Tongue (tissue), 3 donors: ENCODE results near the gene OR51B6. TPM values are rescaled to one million over a fixed set of nuclear protein-coding genes. Genes with fewer than 3 reads are reported as not detected.
A peak's percentile ranks its signal among the peaks of the same experiment; 100 is the strongest.
"Not testable (repeated sequence)": the region's sequence is repeated elsewhere in the genome, so short reads cannot be mapped to it uniquely, and the experiment has no call there.

Experiments used
- DNase-seq: peaks from one replicate; pipeline ENCODE4 v3.0.0-alpha.2; 2015
- small RNA-seq: library from RNA; depleted of rRNA; stranded (forward); fragments of <200 nt; gene quantifications from one replicate; pipeline ENCODE3, GENCODE V24; 2014; ENCODE audit warnings: low replicate concordance
- total RNA-seq: library from RNA; depleted of rRNA; stranded (reverse); fragments of >200 nt; gene quantifications from one replicate; pipeline ENCODE4 v1.2.3, GENCODE V29; 2014

OR51B6 gene
- total RNA-seq, 1 donor from 2014 or later: not detected

DNA sequence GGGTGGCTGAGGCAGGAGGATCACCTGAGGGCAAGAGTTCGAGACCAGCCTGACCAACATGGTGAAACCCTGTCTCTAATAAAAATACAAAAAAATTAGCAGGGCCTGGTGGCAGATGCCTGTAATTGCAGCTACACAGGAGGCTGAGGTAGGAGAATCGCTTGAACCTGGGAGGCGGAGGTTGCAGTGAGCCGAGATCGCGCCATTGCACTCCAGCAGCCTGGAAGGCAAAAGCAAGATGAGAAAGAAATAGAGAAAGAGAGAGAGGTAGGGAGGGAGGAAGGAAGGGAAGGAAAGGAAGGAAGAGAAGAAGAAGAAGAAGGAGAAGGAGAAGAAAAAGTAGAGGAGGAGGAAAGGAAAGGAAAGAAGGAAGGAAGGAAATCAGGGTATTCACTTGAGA lies 15.1 kb downstream of the OR51B6 start:
- not testable (repeated sequence) for DNase-seq

DNA sequence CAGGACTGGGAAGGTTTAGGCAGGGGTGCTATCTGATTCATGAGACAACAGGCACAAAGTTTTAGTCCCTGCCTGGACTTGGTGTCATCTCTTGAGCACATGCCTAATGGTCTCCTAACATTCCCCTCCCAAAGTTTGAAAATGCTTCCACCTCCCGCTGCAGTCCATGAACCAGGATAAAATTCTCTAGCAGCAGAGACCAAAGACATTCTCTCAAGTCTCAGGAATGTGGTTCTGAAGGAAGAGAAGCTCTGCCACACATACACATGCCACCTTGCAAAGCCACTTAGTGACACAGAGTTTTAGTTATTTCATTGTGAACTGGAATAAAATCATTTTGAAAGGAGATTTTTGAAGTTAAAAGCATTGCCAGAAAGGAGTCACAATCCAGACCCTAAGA lies 15.5 kb downstream of the OR51B6 start:
- no peak for DNase-seq

DNA sequence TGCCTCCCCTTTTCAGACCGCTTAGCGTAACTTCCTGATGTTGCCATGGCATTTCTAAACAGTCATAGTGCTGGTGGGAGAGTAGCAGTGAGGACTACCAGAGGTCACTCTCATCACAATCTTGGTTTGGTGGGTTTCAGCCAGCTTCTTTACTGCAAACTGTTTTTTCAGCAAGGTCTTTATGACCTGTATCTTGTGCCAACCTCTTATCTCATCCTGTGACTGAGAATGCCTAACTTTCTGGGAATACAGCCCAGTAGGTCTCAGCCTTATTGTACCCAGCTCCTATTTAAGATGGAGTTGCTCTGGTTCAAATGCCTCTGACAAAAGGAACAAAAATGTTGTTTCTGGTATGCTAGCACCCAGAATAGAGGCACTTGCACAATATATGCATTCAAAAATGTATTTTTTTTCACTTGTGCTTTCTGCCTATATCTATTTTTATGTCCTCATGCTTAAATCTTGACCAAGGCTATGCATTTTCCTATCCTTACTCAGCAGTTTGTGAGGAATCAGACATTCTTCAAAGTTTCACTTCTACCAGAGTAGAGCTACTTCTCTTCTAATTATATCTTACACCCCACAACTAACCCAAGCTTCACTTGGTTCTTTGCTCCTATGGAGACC lies 16.3 kb downstream of the OR51B6 start:
- no peak for DNase-seq

DNA sequence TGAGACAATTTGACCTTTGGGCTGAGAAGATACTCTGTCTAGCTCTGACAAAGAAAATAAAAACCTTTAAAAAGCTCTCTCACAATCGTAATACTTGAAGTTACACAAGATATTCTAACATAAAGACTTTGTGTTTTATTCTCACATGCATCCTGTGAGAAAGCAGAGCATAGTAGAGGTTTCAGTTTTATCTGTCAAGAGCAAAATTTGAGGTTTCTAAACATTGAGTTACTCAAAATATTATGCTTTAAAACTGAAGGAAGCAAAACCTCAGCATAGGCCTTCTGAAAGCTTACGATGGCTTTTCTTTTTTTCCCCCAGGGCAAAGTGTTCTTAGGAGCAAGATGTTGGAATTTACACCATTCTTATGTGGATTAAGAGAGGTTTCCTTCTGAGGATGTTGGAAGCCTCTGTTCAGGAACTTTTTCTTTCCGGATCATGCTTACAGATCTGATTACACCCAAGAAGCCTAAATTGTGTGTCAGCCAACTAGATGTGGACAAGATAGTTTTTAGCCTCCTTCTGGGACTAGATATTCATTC lies 17.3 kb downstream of the OR51B6 start:
- DNase-seq: no peak

DNA sequence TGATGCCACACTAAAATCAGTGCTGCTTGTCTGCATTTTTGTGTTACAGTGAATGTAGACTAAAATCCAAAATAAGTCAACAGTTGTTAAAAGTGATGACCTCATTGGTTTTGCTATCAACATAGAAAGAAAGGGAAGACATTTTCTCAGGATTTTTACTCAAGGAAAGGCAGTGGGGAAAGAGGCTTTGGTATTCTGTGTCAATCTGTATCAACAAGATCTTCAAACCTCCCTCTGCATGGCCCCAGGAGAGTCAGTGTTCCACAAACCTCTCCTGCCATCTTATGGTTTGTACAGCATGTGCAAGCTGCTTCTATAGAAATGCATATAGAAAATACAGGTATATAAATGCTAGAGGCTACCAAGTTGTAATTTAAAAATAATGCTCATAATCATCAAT lies 18.5 kb downstream of the OR51B6 start:
- peak; percentile 3 for DNase-seq

DNA sequence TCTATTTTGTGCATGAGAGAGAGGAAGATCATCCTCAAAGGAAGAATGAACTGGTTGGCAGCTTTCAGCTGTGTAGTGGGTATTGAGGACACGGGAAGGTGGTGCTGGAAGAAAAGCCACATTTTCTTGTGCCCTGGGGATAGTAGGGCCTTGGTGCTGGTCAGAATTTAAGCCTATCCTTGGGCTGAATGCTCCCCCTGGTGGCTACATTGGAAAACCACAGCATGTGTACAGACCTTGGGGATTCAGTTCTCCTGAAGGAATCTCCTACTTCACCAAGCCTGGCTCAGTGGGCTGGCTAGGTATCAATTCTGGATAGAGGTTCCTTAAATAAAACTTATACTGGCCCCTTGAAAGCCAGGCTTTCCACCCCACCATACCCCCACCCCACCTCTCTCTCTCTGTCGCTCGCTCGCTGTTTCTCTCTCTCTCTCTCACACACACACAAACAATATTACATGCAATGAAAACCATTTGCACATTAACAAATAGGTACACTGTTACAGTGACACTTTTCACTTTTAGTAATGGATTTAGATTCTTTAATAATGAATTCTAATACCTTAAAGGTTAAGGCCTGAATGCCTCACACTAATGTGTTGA lies 29.5 kb downstream of the OR51B6 start:
- DNase-seq: peak; percentile 45

DNA sequence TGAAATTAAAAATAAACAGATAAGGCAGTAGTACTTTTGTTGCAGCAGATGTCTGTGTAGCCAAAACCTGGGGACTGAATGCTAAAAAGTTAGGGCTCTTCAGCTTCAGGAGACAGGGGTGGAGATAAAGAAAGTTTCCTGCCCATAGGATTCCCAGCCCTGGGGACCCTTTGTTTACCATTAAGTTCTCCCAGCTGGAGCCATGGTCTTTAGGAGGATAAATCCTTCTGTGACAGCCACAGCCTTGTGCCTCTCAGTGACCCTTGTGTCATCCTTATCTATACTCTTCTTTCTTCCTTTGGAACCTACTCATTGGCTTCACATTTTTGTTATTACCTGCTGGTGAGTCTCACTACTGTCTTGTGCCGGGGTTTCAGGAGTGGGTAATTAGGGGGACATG lies 32.3 kb downstream of the OR51B6 start, which contains the start of gene OR51M1:
TSS of gene OR51M1 (plus strand) at position 237 of the 400 bp plus-strand sequence. CDS start 5,587 bp downstream, outside the sequence.
- no peak for DNase-seq

DNA sequence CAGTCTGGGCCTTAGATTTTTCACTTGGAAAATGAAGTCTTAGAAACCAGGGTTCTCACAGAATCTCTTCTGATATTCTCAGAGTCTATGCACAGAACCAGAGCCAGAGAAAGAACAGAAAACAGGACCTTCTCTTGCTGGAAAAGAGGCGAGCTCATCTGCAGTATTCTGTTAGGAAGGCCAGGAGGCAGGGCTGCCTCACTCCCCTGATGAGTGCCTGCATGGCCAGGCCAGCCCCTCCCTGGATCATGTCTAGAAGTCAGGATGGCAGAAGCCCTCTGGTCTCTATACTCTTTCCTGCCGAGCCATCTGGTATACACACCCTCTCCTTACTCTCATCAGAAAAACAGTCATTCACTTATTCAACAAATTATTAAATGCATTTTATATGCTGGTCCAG lies 33.0 kb downstream of the OR51B6 start:
- DNase-seq: no peak

DNA sequence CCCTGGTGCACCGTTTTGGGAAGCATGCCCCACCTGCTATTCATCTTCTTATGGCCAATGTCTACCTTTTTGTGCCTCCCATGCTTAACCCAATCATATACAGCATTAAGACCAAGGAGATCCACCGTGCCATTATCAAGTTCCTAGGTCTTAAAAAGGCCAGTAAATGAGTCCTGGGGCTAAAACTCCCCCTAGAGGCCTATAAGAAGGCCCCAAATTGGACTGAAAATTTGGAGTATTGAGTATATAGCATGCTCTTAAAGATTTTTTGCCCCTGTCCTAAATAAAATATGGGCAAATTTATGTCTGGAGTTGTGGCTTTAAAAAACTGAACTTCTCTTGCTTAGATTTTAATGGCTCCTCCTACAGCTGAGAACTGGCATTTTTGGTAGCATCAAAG lies 38.9 kb downstream of the OR51B6 start:
- no peak for DNase-seq

DNA sequence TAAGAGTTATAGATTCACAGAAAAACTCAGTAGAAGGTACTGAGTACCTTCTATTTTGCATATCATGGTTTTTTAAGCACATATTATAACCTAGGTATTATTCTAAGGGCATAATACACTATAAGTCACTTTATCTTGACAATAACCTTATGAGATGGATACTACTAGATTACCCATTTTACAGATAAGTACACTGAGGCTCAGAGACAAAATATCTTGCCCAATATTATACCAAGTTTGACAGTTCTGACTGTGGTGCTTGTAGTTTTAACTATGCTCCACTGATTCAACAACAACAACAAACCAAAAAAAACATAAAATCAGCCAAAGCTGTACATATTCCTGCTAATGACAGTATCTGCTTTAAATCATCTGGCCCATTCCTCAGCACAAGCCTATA lies 42.8 kb downstream of the OR51B6 start:
- no peak for DNase-seq

DNA sequence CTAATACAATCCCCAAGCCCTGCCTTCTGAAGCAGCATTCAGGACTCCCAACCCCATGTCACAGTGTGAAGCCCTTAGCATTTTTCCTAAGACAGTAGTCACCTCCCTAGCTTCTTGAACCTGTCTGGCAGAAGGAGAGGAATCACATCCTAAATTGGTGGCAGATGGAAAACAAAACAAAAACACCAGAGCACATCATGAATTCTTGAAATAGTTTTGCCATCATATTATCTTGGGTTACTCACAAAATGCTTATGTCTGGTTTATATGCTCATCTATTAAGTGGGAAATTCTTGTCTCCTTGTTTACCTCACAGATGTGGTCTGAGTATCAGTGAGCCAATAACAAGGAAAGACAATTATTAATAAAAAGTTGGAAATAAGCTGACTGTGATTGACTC lies 47.6 kb downstream of the OR51B6 start:
- DNase-seq: no peak

Small RNA genes within 50 kb of the gene (small RNA-seq; reads per million reads assigned to genes)
- gene AC104389.3: not detected

Other genes with a start within 250 kb of the OR51B6 start
- not detected for gene OR52A5, start 213.2 kb upstream of the OR51B6 start, total RNA-seq
- not detected for gene OR52A1, start 196.8 kb upstream of the OR51B6 start, total RNA-seq
- not detected for gene OR51V1, start 150.8 kb upstream of the OR51B6 start, total RNA-seq
- gene HBB, start 124.4 kb upstream of the OR51B6 start, total RNA-seq: 162 TPM
- gene HBD, start 117.0 kb upstream of the OR51B6 start, total RNA-seq: not detected
- 7.5 TPM for gene HBG1, start 101.7 kb upstream of the OR51B6 start, total RNA-seq
- 982 TPM for gene HBG2, start 96.7 kb upstream of the OR51B6 start, total RNA-seq
- 3.3 TPM for gene HBE1, start 81.6 kb upstream of the OR51B6 start, total RNA-seq
- not detected for gene OR51B4, start 49.6 kb upstream of the OR51B6 start, total RNA-seq
- 1.0 TPM for gene OR51B2, start 27.2 kb upstream of the OR51B6 start, total RNA-seq
- gene OR51B5, start 8.0 kb upstream of the OR51B6 start, total RNA-seq: not detected
- gene OR51M1, start 32.3 kb downstream of the OR51B6 start, total RNA-seq: not detected
- not detected for gene OR51Q1, start 70.6 kb downstream of the OR51B6 start, total RNA-seq
- gene OR51I1, start 90.0 kb downstream of the OR51B6 start, total RNA-seq: not detected
- gene OR51I2, start 97.8 kb downstream of the OR51B6 start, total RNA-seq: not detected
- gene OR52D1, start 137.2 kb downstream of the OR51B6 start, total RNA-seq: not detected
- not detected for gene UBQLN3, start 158.4 kb downstream of the OR51B6 start, total RNA-seq
- 0.10 TPM for gene UBQLNL, start 165.2 kb downstream of the OR51B6 start, total RNA-seq
- not detected for gene OR52H1, start 197.0 kb downstream of the OR51B6 start, total RNA-seq
- gene OR52B6, start 229.4 kb downstream of the OR51B6 start, total RNA-seq: not detected
- 6.5 TPM for gene TRIM6, start 245.1 kb downstream of the OR51B6 start, total RNA-seq